NCI-H2081 treated with DMSO at 0.1 percent for 48 hours (cell line): ENCODE data around the gene OPRM1.
"Not testable (repeated sequence)": the region's sequence is repeated elsewhere in the genome, so short reads cannot be mapped to it uniquely, and the experiment has no call there.

Source experiments
- DNase-seq: peaks from one replicate; lab custom pipeline; 2025; lab: John Stamatoyannopoulos, UW

OPRM1 gene

GRCh38 chr6:154241061-154241460 lies 202.0 kb downstream of the OPRM1 start:
- not testable (repeated sequence) for DNase-seq

- DNase-seq: no peak
These were observed 202.5 kb downstream of the OPRM1 start for GRCh38 chr6:154241581-154241980.

GRCh38 chr6:154242617-154243357 lies 203.7 kb downstream of the OPRM1 start:
- no peak for DNase-seq

GRCh38 chr6:154243793-154244750 lies 205.0 kb downstream of the OPRM1 start:
- DNase-seq: no peak

GRCh38 chr6:154245506-154245905 lies 206.5 kb downstream of the OPRM1 start:
- DNase-seq: no peak

- no peak for DNase-seq
These were observed 207.7 kb downstream of the OPRM1 start for GRCh38 chr6:154246723-154247118.

GRCh38 chr6:154247119-154247861 lies 208.2 kb downstream of the OPRM1 start:
- DNase-seq: no peak

- DNase-seq: no peak
These were observed 210.7 kb downstream of the OPRM1 start for GRCh38 chr6:154249499-154250298.

- DNase-seq: no peak
These were observed 212.1 kb downstream of the OPRM1 start for GRCh38 chr6:154251116-154251515.

GRCh38 chr6:154252678-154253077 lies 213.6 kb downstream of the OPRM1 start:
- no peak for DNase-seq

GRCh38 chr6:154257067-154257466 lies 218.0 kb downstream of the OPRM1 start:
- no peak for DNase-seq

- no peak for DNase-seq
These were observed 219.2 kb downstream of the OPRM1 start for GRCh38 chr6:154258064-154258757.

GRCh38 chr6:154261688-154262397 lies 222.8 kb downstream of the OPRM1 start:
- DNase-seq: no peak

- no peak for DNase-seq
These were observed 227.6 kb downstream of the OPRM1 start for GRCh38 chr6:154266560-154267099.

- DNase-seq: no peak
These were observed 228.6 kb downstream of the OPRM1 start for GRCh38 chr6:154267508-154268106.

- no peak for DNase-seq
These were observed 229.4 kb downstream of the OPRM1 start for GRCh38 chr6:154268486-154268885.

- DNase-seq: no peak
These were observed 235.1 kb downstream of the OPRM1 start for GRCh38 chr6:154274168-154274567.

GRCh38 chr6:154276810-154277628 lies 238.0 kb downstream of the OPRM1 start:
- peak; percentile 31 for DNase-seq

GRCh38 chr6:154277629-154278017 lies 238.6 kb downstream of the OPRM1 start:
- DNase-seq: no peak
